IPS DF 4.7 (cell line): Measurements from ENCODE around the gene KLF1.
"Not testable (repeated sequence)": the region's sequence is repeated elsewhere in the genome, so short reads cannot be mapped to it uniquely, and the experiment has no call there.

Experiments
- DNase-seq: peaks from one replicate; pipeline ENCODE4 v3.0.0-alpha.2; 2013; ENCODE audit warnings: low spot score; ENCODE audit errors: extremely low read depth

KLF1 gene

DNA sequence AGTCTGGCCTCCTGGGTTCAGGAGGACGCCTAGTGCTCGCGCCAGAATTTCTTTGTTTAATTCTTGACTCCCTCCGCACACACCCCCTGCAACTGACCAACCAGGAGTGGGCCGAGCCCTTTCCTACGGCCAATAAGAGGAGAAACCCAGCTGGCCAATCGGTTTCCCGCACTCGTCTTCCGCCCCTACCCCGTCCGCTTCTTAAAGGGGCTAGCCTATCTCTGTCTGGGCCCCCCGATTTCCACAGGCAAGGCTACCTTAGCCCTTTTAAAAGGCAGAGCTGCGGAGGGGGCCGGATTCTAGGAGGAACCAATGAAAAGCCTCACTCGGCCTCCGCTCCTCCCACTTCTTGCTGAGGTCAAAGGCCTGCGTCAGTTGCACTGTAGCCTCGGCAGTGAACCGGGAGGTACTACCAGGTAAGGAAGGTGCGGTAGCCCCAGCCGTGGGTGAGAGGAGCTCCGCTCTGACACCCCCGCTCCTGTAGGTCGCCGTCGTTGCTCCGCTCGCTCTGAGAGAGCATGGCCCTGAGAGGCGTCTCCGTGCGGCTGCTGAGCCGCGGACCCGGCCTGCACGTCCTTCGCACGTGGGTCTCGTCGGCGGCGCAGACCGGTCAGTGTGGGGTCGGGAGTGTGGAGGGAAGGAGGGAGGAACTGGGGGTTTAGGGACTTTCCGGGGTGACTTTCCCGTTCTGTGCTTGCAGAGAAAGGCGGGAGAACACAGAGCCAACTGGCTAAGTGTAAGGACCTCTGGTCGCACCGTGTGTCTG lies 4.0 kb upstream of the KLF1 start, which contains the start of gene GCDH:
GCDH (plus strand) TSS at position 374 of the 766 bp plus-strand sequence; CDS start at position 519, 145 bp downstream.
- peak; percentile 97 for DNase-seq

DNA sequence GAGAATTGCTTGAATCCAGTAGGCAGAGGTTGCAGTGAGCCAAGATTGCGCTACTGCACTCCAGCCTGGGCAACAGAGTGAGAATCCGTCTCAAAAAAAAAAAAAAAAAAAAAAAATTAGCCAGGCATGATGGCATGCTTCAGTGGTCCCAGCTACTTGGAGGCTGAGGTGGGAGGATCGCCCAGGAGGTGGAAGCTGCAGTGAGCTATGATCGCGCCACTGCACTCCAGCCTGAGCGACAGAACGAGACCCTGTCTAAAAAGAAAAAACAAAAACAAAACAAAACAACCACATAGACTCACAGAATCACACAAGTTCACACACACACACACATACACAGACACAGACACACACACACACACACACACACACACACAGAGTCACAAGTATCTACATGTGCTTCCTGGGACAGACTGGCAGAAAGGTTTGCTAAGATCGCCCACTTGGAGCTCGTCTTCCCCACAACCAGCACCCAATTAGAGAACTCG lies 3.3 kb upstream of the KLF1 start:
- DNase-seq, result not testable (repeated sequence)

DNA sequence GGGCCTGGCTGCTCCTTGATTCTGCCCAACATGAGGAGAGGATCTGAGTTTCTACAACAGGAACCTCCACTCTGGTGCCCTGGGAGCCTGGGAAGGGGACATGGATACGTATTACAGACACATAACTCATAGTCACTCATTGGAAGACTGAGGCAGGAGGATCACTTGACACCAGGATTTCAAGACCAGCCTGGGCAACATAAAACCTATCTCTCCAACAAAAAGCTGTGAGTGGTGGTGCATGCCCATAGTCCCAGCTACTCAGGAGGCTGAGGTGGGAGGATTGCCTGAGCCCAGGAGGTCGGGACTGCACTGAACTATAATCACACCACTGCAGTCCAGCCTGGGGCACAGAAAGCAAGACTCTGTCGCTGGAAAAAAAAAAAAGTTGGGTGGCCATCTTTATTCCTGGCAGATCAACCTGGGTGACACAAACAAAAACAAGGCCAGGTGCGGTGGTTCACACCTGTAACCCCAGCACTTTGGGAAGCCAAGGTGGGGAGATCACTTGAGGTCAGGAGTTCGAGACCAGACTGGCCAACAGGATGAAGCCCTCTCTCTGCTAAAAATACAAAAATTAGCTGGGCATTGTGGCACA lies 1.1 kb upstream of the KLF1 start:
- DNase-seq, result no peak

DNA sequence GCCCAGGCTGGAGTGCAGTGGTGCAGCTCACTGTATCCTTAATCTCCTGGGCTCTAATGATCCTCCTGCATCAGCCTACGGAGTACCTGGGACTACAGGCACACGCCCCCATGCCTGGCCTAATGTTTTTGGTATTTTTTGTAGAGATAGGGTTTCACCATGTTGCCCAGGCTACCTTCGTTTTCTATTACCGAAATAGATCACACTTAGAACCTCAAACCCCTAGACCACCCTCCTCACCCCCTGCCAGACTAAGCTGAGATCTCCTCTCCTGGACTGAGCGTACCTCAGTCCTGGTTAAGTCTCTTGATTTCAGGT lies 391 bp downstream of the KLF1 start:
- DNase-seq, result no peak

DNA sequence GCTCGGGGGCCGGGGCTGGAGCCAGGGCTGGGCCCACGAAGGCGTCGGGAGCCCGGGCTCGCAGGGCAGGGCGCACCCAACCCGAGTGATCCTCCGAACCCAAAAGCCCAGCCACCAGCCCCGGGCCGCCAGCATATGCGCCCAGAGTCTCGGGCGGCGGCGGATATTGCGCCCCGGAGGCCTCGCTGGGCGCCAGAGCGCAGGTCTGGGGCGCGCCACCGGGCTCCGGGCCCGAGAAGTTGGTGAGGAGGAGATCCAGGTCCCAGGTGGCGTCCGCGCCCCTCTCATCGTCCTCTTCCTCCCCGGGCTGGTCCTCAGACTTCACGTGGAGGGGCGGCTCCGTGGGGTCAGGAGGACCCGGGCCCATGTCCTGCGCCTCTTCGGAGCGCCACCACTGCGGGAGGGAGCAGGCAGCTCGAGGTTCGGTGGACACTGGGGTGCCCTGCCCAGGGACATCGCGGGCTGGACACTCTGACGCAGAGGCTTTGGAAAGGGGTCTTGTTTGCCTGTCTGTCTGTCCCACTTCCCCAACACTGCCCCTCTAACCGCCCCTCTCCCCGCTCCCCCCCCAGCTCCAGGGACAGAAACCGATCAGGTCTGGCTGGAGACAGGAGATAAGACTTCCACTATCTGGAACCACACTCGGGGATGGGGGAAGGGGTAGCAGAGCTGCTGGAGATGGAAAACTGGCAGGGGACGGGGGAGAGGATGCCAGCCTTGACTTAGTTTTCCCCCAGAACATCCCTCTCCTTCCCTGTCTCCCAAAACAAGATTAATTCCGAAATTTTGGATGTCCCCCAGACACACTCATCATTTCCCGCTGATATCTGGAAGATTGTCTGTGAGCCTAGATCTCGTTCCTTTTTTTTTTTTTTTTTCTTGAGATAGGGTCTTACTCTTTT lies 1.0 kb downstream of the KLF1 start:
- no peak for DNase-seq

DNA sequence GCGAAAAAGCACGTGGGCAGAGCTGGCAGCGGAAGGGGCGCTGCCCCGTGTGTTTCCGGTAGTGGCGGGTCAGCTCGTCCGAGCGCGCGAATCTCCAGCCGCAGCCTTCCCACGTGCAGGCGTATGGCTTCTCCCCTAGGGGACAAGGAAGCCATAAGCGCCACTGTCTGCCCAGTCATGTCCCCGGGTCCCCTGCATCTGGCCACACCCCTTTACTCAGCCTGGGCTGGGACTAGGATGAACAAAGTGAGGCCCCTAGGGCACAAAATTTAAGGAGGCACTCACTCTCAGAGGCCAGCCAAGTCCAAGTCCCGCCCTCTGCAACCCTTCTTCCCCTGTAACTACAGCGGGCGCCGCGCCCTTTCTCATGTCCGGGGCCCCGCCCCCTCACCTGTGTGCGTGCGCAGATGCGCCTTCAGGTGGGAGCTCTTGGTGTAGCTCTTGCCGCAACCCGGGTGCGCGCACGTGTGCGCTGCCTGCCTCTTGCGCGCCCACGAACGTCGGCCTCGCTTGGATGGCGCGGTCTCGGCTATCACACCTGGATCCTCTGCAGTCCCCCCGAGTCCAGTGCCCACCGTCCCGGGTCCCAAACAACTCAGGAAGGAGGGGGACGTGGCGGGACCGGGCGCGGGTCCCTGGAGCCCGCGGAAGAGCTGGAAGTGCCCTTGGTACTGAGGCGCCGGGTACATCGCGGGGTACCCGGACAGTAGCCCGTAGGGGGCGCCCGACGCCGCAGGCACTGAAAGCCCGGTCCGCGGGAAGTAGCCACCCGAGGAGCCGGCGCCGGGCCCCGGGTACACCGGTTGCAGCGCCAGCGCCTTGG lies 1.9 kb downstream of the KLF1 start:
- peak; percentile 96 for DNase-seq

DNA sequence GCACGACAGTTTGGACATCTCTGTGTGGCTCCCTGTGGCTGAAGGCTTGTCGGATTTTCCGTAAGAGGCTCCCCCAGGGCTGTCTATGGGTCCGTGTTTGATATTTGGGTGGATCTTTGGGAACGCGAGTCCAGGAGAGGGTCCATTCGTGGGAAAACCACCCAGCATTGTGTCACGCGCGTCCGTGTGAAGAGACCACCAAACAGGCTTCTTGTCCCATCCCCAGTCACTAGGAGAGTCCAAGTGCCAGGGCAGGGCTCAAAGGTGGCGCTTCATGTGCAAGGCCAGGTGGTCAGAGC lies 2.4 kb downstream of the KLF1 start:
- DNase-seq, result no peak

DNA sequence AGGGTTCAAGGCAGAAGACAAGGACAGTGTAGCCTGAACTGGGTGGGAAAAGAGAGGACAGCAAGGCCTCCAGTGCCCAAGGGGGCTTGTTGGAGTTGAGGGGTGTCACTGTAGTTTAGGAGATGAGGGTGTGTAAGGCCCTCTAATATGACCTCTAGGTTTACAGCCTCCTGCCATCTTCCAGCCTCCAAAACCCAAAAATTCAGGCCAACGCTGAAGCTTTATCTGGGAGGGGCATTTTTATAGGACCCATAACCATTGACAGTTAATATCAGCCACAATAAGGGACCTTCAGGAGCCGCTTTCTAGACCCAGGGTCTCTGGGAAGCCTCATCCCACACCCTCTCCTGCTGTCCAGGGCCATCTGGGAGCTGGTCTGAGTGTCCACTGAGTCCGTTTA lies 2.8 kb downstream of the KLF1 start:
- no peak for DNase-seq

DNA sequence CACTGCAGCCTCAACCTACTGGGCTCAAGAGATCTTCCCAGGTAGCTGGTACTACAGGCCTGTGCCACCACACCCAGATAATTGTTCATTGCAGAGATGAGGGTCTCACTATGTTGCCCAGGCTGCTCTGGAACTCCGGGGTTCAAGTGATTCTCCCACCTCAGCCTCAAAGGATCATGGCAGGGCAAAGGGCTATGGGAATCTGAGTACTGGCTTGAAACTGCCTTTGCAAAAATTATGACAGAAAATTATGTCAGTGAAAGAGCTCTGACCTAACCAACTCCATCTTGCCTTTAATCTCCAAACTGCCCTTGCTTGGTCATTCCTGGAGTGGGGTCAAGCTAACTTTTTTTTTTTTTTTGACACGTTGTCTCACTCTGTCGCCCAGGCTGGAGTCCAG lies 4.4 kb downstream of the KLF1 start:
- DNase-seq, result no peak

DNA sequence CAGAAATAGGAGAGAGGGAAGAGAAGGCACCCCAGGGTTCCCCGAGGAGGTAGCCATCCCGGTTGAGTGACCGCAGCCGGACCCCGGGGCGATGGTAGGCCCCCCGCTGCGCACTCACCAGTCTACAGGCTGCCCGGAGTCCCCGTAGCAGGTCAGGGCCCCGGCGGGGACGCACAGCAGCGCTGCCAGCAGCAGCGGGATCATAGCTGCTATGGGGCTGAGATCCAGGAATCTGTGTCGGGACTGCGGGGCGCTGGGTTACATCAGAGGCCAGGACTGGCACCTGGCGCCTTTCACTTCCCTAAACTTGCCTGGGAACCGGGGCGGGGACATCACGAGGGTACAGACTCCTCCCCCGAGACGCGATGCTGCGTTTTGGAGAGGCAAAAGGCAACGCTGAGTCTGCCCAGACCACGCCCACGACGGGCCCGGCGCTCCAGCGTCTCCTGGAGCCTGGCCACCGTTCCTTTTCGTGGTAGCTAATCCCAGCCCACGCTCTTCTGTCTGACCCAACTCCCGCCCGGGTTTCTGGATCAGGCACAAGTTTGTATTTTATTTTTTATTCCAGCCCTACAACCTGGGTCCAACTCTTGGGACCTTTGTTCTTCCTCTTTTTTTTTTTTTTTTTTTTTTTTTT lies 5.7 kb downstream of the KLF1 start, which contains the start of gene DNASE2:
DNASE2 (minus strand) TSS at position 278 of the 637 bp plus-strand sequence; CDS start at position 204, 74 bp downstream.
- DNase-seq, result no peak

DNA sequence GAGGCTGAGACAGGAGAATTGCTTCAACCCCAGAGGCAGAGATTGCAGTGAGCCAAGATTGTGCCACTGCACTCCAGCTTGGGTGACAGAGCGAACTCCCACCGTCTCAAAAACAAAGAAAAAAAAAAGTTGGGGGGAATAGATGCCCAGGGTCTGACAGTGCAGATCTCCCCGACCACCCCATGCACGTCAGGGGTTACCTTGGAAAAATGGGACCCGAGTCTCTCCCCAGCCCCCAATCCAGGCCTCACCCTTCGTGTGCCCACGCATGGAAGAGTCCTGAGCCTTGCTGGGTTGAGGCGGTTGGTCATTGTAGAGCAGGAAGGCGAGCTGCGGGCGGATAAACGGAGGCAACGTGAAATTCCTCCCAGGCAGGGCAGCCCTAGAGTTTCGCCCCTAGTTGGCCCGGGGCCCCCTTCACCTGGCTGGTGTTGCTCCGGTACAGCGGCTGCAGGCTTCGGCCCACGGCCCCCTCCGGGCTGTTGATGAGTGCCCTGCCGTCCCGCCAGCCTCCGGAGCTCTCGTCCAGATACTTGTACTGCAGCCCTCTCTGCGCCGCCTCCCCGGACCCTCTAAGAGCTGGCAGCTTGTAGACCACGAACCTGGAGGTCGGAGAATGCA lies 6.3 kb downstream of the KLF1 start:
- no peak for DNase-seq

DNA sequence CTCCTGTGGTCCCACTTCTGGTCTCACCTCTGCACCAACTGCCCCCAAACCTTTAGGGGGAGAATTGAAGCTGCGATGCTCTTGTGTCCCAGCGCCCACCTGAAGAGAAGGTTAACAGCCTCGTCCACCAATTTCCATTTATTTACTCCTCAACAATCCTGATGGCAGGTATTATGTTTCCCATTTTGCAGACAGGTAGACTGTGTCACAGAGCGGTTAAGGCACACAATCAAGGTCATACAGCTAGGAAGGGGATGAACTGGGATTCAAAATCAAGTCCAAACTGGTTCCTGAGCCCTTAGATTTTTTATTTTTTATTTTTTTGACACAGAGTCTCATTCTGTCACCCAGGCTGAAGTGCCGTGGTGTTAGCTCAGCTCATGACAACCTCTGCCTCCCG lies 11.9 kb downstream of the KLF1 start:
- no peak for DNase-seq

DNA sequence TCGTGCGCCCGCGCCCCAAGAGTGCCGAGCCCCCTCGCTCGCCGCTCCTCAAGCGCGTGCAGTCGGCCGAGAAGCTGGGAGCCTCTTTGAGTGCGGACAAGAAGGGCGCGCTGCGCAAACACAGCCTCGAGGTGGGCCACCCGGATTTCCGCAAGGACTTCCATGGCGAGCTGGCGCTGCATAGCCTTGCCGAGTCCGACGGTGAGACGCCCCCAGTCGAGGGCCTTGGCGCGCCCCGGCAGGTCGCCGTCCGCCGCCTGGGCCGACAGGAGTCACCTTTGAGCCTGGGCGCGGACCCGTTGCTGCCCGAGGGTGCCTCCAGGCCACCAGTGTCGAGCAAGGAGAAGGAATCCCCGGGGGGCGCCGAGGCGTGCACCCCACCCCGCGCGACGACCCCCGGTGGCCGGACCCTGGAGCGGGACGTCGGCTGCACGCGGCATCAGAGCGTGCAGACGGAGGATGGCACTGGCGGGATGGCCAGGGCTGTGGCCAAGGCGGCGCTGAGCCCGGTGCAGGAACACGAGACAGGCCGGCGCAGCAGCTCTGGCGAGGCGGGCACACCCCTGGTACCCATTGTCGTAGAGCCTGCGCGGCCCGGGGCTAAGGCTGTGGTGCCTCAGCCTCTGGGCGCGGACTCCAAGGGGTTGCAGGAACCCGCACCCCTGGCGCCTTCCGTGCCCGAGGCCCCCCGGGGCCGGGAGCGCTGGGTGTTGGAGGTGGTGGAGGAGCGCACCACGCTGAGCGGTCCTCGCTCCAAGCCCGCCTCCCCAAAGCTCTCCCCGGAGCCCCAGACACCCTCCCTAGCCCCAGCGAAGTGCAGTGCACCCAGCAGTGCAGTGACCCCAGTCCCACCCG lies 12.9 kb downstream of the KLF1 start:
- no peak for DNase-seq

DNA sequence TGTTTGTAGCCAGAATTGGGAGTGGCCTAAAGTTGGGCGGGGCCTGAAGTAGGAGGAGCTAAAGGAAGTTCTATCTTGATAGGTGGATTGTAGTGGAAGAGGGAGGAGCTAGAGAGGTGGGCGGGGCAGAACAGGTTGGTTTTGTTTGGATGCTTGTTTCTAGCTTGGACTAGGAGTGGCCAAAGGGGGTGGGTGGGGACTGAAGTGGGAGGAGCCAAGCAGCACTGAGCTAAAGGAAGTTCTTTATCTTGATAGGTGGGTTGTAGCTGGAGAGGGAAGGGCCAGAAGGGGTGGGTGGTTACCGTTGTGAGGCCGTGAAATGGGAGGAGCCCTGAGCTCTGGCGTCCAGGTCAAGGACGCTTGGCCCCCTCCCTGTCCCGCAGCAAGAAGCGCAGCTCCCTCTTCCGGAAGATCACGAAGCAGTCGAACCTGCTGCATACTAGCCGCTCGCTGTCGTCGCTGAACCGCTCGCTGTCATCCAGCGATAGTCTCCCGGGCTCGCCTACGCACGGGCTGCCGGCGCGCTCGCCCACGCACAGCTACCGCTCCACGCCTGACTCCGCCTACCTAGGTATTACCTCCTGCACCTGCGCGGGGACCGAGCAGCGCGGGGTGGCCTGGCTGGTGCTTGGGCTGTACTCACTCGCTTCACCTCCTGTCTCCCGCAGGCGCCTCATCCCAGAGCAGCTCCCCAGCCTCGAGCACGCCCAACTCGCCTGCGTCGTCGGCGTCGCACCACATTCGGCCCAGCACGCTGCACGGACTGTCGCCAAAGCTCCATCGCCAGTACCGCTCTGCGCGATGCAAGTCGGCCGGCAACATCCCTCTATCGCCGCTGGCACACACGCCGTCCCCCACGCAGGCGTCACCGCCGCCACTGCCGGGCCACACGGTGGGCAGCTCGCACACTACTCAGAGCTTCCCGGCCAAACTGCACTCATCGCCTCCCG lies 13.8 kb downstream of the KLF1 start:
- DNase-seq, result no peak

DNA sequence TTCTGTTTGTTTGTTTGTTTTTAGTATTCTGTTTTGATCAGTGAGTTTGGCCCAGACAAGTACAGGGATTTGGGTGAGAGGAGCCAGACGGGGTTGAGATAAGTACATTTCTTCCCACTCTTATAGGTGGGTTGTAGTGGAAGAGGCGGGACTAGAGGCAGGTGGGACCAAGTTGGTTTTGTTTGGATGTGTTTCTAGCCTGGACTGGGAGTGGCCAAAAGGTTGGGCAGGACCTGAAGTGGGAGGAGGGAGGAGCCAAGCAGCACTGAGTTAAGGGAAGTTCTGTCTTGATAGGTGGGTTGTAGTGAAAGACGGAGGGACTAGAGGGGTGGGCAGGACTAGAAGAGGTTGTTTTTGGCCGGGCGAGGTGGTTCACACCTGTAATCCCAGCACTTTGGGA lies 14.7 kb downstream of the KLF1 start:
- DNase-seq, result no peak

DNA sequence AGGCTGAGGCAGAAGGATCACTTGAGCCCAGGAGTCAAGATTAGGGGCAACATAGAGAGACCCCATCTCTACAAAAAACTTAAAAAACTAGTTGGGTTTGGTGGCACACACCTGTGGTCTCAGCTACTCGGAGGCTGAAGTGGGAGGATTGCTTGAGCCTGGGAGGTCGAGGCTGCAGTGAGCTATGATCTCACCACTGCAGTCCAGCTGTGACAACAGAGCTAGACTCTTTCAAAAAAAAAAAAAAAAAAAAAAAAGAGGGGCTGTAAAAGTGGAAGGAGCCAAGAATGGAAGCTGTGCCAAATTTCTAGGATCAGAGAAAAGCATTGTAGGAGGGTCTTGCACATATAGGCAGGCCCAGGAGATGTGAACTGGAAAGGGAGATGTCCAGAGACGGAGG lies 15.3 kb downstream of the KLF1 start:
- no peak for DNase-seq

DNA sequence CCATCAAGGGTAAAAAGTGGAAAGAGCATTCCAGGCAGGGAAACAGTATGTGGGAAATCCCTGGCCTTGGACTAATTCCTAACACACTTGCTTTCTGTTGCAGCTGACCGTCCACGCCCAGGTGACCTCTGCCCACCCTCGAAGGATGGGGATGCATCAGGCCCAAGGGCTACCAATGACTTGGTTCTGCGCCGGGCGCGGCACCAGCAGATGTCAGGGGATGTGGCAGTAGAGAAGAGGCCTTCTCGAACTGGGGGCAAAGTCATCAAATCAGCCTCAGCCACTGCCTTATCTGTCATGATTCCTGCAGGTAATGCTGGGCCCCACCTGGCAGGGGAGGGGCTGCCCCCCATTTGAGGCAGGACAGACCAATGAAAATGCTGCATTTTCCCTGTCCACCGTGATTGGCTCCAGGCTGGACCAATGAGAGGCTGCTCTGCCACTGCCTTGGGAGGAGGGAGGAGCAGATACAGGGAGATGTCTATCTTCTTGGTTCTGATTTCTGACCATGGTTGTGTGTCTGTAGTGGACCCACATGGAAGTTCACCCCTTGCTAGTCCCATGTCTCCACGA lies 18.4 kb downstream of the KLF1 start:
- no peak for DNase-seq
